GM19452 (cell line): ENCODE measurements around the gene RBM15.

ENCODE experiments used
- ATAC-seq: cut with Tn5 transposase; IDR thresholded peaks from one replicate; pipeline ENCODE4 v1.9.1; 2021; ENCODE audit not compliant: unreplicated experiment

RBM15 gene

GRCh38 chr1:110338886-110339406 lies at the start of gene RBM15:
Gene RBM15, plus strand, starts transcription at chr1:110339377. Its CDS starts 29 bp downstream, at chr1:110339406.
- peak; percentile 64 for ATAC-seq

GRCh38 chr1:110291241-110292030 lies 47.7 kb upstream of the RBM15 start:
- ATAC-seq, result no peak

- ATAC-seq, result no peak
Measured at GRCh38 chr1:110292031-110292741, 47.0 kb upstream of the RBM15 start.

GRCh38 chr1:110293601-110294104 lies 45.5 kb upstream of the RBM15 start:
- ATAC-seq, result no peak

GRCh38 chr1:110294308-110294707 lies 44.9 kb upstream of the RBM15 start:
- ATAC-seq, result no peak

- ATAC-seq, result no peak
Measured at GRCh38 chr1:110298991-110299390, 40.2 kb upstream of the RBM15 start.

- no peak for ATAC-seq
Measured at GRCh38 chr1:110300412-110301085, 38.6 kb upstream of the RBM15 start.

- no peak for ATAC-seq
Measured at GRCh38 chr1:110302836-110303235, 36.3 kb upstream of the RBM15 start.

GRCh38 chr1:110305900-110306420 lies 33.2 kb upstream of the RBM15 start:
- ATAC-seq, result no peak

- no peak for ATAC-seq
Measured at GRCh38 chr1:110307239-110307974, 31.8 kb upstream of the RBM15 start.

- no peak for ATAC-seq
Measured at GRCh38 chr1:110308247-110308646, 30.9 kb upstream of the RBM15 start.

- ATAC-seq, result no peak
Measured at GRCh38 chr1:110309139-110309538, 30.0 kb upstream of the RBM15 start.

GRCh38 chr1:110309767-110310166 lies 29.4 kb upstream of the RBM15 start:
- ATAC-seq, result no peak

- no peak for ATAC-seq
Measured at GRCh38 chr1:110310300-110310699, 28.9 kb upstream of the RBM15 start.

- ATAC-seq, result no peak
Measured at GRCh38 chr1:110312188-110313121, 26.7 kb upstream of the RBM15 start.

- no peak for ATAC-seq
Measured at GRCh38 chr1:110316735-110317134, 22.4 kb upstream of the RBM15 start.

- no peak for ATAC-seq
Measured at GRCh38 chr1:110318046-110318445, 21.1 kb upstream of the RBM15 start.

GRCh38 chr1:110319332-110320167 lies 19.6 kb upstream of the RBM15 start:
- no peak for ATAC-seq

GRCh38 chr1:110320168-110320518 lies 19.0 kb upstream of the RBM15 start:
- ATAC-seq, result no peak
